ENCODE measurements around the gene CCDC68. TPM values are rescaled to one million over a fixed set of nuclear protein-coding genes. Genes with fewer than 3 reads are reported as not detected.

Gene CCDC68
- polyA plus RNA-seq, 4 donors: 3.2 to 12.0 (median 9.2) TPM

GRCh38 chr18:54962919-54963645, 3.8 kb upstream of the CCDC68 start:
- no peak for DNase-seq (ENCODE audit: low read depth in 4 of 4, low spot score in 3 of 4)

GRCh38 chr18:54961868-54962267, 2.6 kb upstream of the CCDC68 start:
- DNase-seq (ENCODE audit: low read depth in 4 of 4, low spot score in 3 of 4): no peak

GRCh38 chr18:54961016-54961423, 1.8 kb upstream of the CCDC68 start:
- no peak for DNase-seq (ENCODE audit: low read depth in 4 of 4, low spot score in 3 of 4)

- DNase-seq (ENCODE audit: low read depth in 4 of 4, low spot score in 3 of 4): no peak
These were observed 936 bp upstream of the CCDC68 start for GRCh38 chr18:54960197-54960596.

- DNase-seq (ENCODE audit: low read depth in 4 of 4, low spot score in 3 of 4): no peak
These were observed 1.3 kb downstream of the CCDC68 start for GRCh38 chr18:54957996-54958395.

- no peak for DNase-seq (ENCODE audit: low read depth in 4 of 4, low spot score in 3 of 4)
These were observed 1.9 kb downstream of the CCDC68 start for GRCh38 chr18:54957296-54957832.

- DNase-seq (ENCODE audit: low read depth in 4 of 4, low spot score in 3 of 4): no peak
These were observed 2.8 kb downstream of the CCDC68 start for GRCh38 chr18:54956506-54956905.

- no peak for DNase-seq (ENCODE audit: low read depth in 4 of 4, low spot score in 3 of 4)
These were observed 7.2 kb downstream of the CCDC68 start for GRCh38 chr18:54952026-54952425.

- no peak for DNase-seq (ENCODE audit: low read depth in 4 of 4, low spot score in 3 of 4)
These were observed 9.0 kb downstream of the CCDC68 start for GRCh38 chr18:54950221-54950620.

- DNase-seq (ENCODE audit: low read depth in 4 of 4, low spot score in 3 of 4): no peak
These were observed 9.7 kb downstream of the CCDC68 start for GRCh38 chr18:54949588-54949987.

GRCh38 chr18:54948350-54948837, 10.9 kb downstream of the CCDC68 start:
- DNase-seq (ENCODE audit: low read depth in 4 of 4, low spot score in 3 of 4): no peak

- no peak for DNase-seq (ENCODE audit: low read depth in 4 of 4, low spot score in 3 of 4)
These were observed 12.2 kb downstream of the CCDC68 start for GRCh38 chr18:54947091-54947490.

GRCh38 chr18:54946149-54946581, 13.1 kb downstream of the CCDC68 start:
- no peak for DNase-seq (ENCODE audit: low read depth in 4 of 4, low spot score in 3 of 4)

GRCh38 chr18:54945576-54946125, 13.6 kb downstream of the CCDC68 start:
- DNase-seq (ENCODE audit: low read depth in 4 of 4, low spot score in 3 of 4): no peak

- DNase-seq (ENCODE audit: low read depth in 4 of 4, low spot score in 3 of 4): no peak
These were observed 16.7 kb downstream of the CCDC68 start for GRCh38 chr18:54942569-54942968.

- no peak for DNase-seq (ENCODE audit: low read depth in 4 of 4, low spot score in 3 of 4)
These were observed 17.1 kb downstream of the CCDC68 start for GRCh38 chr18:54942144-54942543.

GRCh38 chr18:54939361-54939917, 19.8 kb downstream of the CCDC68 start:
- DNase-seq (ENCODE audit: low read depth in 4 of 4, low spot score in 3 of 4): no peak

- no peak for DNase-seq (ENCODE audit: low read depth in 4 of 4, low spot score in 3 of 4)
These were observed 20.8 kb downstream of the CCDC68 start for GRCh38 chr18:54938506-54938905.

GRCh38 chr18:54932472-54932871, 26.8 kb downstream of the CCDC68 start:
- DNase-seq (ENCODE audit: low read depth in 4 of 4, low spot score in 3 of 4): no peak

- DNase-seq (ENCODE audit: low read depth in 4 of 4, low spot score in 3 of 4): no peak
These were observed 28.1 kb downstream of the CCDC68 start for GRCh38 chr18:54931152-54931551.

- DNase-seq (ENCODE audit: low read depth in 4 of 4, low spot score in 3 of 4): no peak
These were observed 31.0 kb downstream of the CCDC68 start for GRCh38 chr18:54928236-54928635.

Measured in left renal pelvis (tissue), 4 donors.